Right lobe of liver (tissue), 6 donors: Measurements from ENCODE around the gene SST. TPM values are rescaled to one million over a fixed set of nuclear protein-coding genes. Genes with fewer than 3 reads are reported as not detected.

Source experiments
- ATAC-seq, 4 donors: fragments of 200-7000 bp; cut with Tn5 transposase; one replicate each; pipeline ENCODE4 v1.9.1; 2020; ENCODE audit warnings: mild to moderate bottlenecking in 4 of 4, moderate library complexity in 4 of 4
- DNase-seq, 3 donors: peaks; one replicate each; pipeline ENCODE4 v3.0.0-alpha.2; 2020
- H3K27ac ChIP-seq, 3 donors: fragments of 200-600 bp; one replicate each; pipeline ENCODE4 v1.8.0; 2022
- H3K27me3 ChIP-seq, 2 donors: fragments of 200-600 bp; one replicate each; pipeline ENCODE4 v1.8.0; 2022
- H3K36me3 ChIP-seq, 4 donors: fragments of 200-600 bp; sonication (generic) in 1 of 4; one replicate each; pipeline versions ENCODE4 v1.5.1 to v1.8.0; 2017 to 2022; ENCODE audit warnings: control low read depth in 1 of 4
- H3K4me1 ChIP-seq, 4 donors: fragments of 200-600 bp; sonication (generic) in 1 of 4; one replicate each; pipeline versions ENCODE4 v1.5.1 to v1.8.0; 2017 to 2022; ENCODE audit warnings: control low read depth in 1 of 4
- H3K4me3 ChIP-seq, 3 donors: fragments of 200-600 bp; one replicate each; pipeline ENCODE4 v1.8.0; 2022
- H3K9me3 ChIP-seq, 4 donors: fragments of 200-600 bp; sonication (generic) in 1 of 4; one replicate each; pipeline versions ENCODE4 v1.5.1 to v1.8.0; 2017 to 2022; ENCODE audit warnings: control low read depth in 1 of 4
- CTCF ChIP-seq, 4 donors: fragments of 200-600 bp in 3 of 4; fragments of 450-650 bp in 1 of 4; IDR thresholded peaks; one replicate each; pipeline versions ENCODE4 v1.5.1 to v1.8.0; 2016 to 2022; ENCODE audit warnings: antibody characterized with exemption in 4 of 4, mild to moderate bottlenecking in 2 of 4
- POLR2A ChIP-seq: fragments of 450-650 bp; IDR thresholded peaks from one replicate; pipeline ENCODE4 v1.6.1; 2017; ENCODE audit warnings: antibody characterized with exemption, mild to moderate bottlenecking
- WGBS: methylation state at CpG from one replicate; pipeline ENCODE4 v1.1.6; 2018; ENCODE audit warnings: low coverage, low lambda C conversion rate; ENCODE audit not compliant: insufficient coverage; ENCODE audit errors: missing lambda C conversion rate; 5-methylcytosine and 5-hydroxymethylcytosine counted together
- intact Hi-C, 2 donors: fragments of 100-400 bp; cut with DNase I; formaldehyde crosslinking; loops; one replicate each; pipeline versions ENCODE4 v1.11.2 to v1.14.1; 2022
- total RNA-seq, 6 experiments: library from RNA; depleted of rRNA in 2 of 6; stranded (reverse); fragments of >200 nt in 2 of 6; fragmentation: NEBNext Ultra II Directional in 3 of 6; extraction: Animal tissue kit (Norgen Biotek cat#: 25700) in 3 of 6; gene quantifications; one replicate each; pipeline versions ENCODE4 v1.1.0 to v1.2.4, GENCODE V29; 2016 to 2023
- donor health status: DM: no; HTN: yes; CAD: no.
- donor health status: DM: no; HTN: no; CAD: no.
- donor health status: DM: no; HTN: no; CAD: no.
- donor health status: DM: no; HTN: yes; CAD: no.
- donor health status: DM: no; HTN: yes; CAD: no.

The SST gene
- total RNA-seq, 6 experiments from 2014 or later: not detected

- H3K36me3 ChIP-seq: no peaks in the 10 kb centered on the region
- 100% methylated on average over 1 of the region's 42 CpGs for WGBS
- H3K4me1 ChIP-seq: no peaks in the 10 kb centered on the region
- no peak overlapping the region for H3K4me3 ChIP-seq
- TF ChIP-seq POLR2A (no peak), CTCF (IDR thresholded peaks at IDR 0.05) (no peak)
- ATAC-seq: peak in 1 of 4 donors; percentile 6
- no peak for DNase-seq
- H3K9me3 ChIP-seq: no peaks in the 10 kb centered on the region
- intact Hi-C loops: no loop called here
- no peaks in the 10 kb centered on the region for H3K27me3 ChIP-seq
- no peak overlapping the region for H3K27ac ChIP-seq
Observed at GRCh38 chr3:187698499-187699399, 28.6 kb upstream of the SST start.

- no peak overlapping the region for H3K27ac ChIP-seq
- no peaks in the 10 kb centered on the region for H3K4me1 ChIP-seq
- no peaks in the 10 kb centered on the region for H3K27me3 ChIP-seq
- intact Hi-C loops: no loop called here
- no peak for ATAC-seq
- no peaks in the 10 kb centered on the region for H3K9me3 ChIP-seq
- no peak overlapping the region for H3K4me3 ChIP-seq
- WGBS: 31% methylated on average over 3 of the region's 4 CpGs
- no peaks in the 10 kb centered on the region for H3K36me3 ChIP-seq
- no peak for DNase-seq
- TF ChIP-seq CTCF (IDR thresholded peaks at IDR 0.05) (no peak), POLR2A (no peak)
Observed at GRCh38 chr3:187696021-187696420, 25.8 kb upstream of the SST start.

GRCh38 chr3:187695449-187695848 is 25.3 kb upstream of the SST start:
- intact Hi-C loops: no loop called here

GRCh38 chr3:187694801-187695200 is 24.6 kb upstream of the SST start:
- no peak overlapping the region for H3K27ac ChIP-seq

More at GRCh38 chr3:187695449-187695848, 25.3 kb upstream of the SST start:
- WGBS: 54% methylated on average over 4 of the region's 4 CpGs
- H3K27me3 ChIP-seq: no peaks in the 10 kb centered on the region
- TF ChIP-seq CTCF (IDR thresholded peaks at IDR 0.05): no peak
- TF ChIP-seq POLR2A: no peak
- DNase-seq (no peak), ATAC-seq (peak in 1 of 4 donors; percentile 13)
- no peak overlapping the region for H3K27ac ChIP-seq
- no peak overlapping the region for H3K4me3 ChIP-seq
- H3K4me1 ChIP-seq: no peaks in the 10 kb centered on the region
- H3K9me3 ChIP-seq: no peaks in the 10 kb centered on the region
- H3K36me3 ChIP-seq: no peaks in the 10 kb centered on the region

More at GRCh38 chr3:187694801-187695200, 24.6 kb upstream of the SST start:
- Histone ChIP-seq H3K9me3 (no peaks in the 10 kb centered on the region), H3K4me3 (no peak overlapping the region), H3K36me3 (no peaks in the 10 kb centered on the region), H3K27me3 (no peaks in the 10 kb centered on the region), H3K4me1 (no peaks in the 10 kb centered on the region)
- ATAC-seq: no peak
- WGBS: 84% methylated on average over 3 of the region's 3 CpGs
- intact Hi-C loops: no loop called here
- DNase-seq: no peak
- TF ChIP-seq POLR2A (no peak), CTCF (IDR thresholded peaks at IDR 0.05) (no peak)
